Epithelial cell of prostate (primary cell): ENCODE measurements around the gene APELA.
"Not testable (repeated sequence)": the region's sequence is repeated elsewhere in the genome, so short reads cannot be mapped to it uniquely, and the experiment has no call there.

Experiments used
- DNase-seq: peaks from one replicate; pipeline ENCODE4 v3.0.0-alpha.2; 2011; ENCODE audit warnings: low read depth, low spot score
- H3K27ac ChIP-seq: fragments of 450-650 bp; 2 replicates; pipeline ENCODE4 v1.5.1; 2017; ENCODE audit warnings: mild to moderate bottlenecking

Gene APELA

DNA sequence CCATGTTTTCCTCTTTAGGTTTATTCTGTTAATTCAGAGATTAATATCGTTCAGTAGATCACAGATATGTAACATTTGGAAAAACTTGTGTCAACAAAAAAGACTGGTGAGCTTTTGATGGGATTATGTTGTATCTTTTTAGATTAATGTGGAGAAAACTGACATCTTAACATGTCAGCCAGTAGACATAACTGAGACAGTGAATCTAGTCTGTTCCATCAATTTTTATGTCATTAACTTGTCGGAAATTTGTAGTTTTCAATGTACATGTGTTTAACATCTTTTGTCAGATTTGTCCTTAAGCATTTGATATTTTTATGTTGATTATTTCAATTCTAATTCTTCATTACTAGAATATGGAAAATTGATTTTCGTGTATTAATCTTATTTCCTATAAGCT, 42.0 kb downstream of the APELA start:
- DNase-seq: no peak
- H3K27ac ChIP-seq: no peak overlapping the region

DNA sequence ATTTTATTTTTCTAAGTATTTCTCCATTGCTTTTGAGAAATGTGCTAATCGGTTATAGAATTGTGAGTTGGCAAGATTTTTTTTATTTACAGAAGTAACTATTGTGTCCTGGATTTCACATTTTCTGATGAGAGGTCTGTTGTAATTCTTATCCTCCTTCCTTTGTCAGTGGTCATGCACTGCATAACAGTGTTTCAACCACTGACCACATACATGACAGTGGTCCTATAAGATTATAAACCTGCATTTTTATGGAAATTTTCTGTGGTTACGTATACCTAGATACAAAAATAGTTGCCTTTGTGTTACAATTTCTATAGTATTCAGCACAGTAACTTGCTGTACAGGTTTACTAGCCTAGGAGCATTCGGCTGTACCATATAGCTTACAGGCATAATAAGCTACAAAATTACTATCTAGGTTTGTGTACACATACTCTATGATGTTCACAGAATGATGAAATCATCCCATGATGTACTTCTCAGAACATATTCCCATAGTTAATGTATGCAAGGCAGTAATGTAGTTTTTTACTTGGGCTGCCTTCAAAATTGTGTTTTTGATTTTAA, 47.8 kb downstream of the APELA start:
- no peak overlapping the region for H3K27ac ChIP-seq
- no peak for DNase-seq

GRCh38 chr4:164926301-164926700, 49.3 kb downstream of the APELA start:
- peak; percentile 18 for DNase-seq
- no peak overlapping the region for H3K27ac ChIP-seq

GRCh38 chr4:164927101-164927500, 50.1 kb downstream of the APELA start:
- DNase-seq, H3K27ac ChIP-seq: not testable (repeated sequence)

- DNase-seq: no peak
- H3K27ac ChIP-seq: no peak overlapping the region
These were observed 53.7 kb downstream of the APELA start for GRCh38 chr4:164930647-164931046.

- no peak for DNase-seq
- H3K27ac ChIP-seq: no peak overlapping the region
These were observed 54.8 kb downstream of the APELA start for GRCh38 chr4:164931551-164932324.

DNA sequence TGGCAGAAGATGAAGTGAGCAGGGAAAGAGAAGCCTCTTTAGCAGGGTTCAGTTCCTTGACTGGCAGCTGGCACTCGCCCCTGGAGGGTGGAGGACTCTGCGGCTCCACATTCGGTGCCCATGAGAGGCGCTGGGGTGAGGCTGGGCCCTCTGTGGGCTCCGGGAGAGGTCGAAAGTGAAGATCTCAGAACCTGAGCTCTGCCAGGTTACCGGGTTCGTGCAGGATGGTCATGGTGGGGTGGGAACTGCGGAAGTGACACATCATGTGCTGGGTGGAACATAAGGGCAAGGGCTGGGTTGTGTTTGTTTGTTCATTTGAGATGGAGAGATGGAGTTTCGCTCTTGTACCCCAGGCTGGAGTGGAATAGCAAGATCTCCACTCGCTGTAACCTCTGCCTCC, 56.3 kb downstream of the APELA start:
- no peak overlapping the region for H3K27ac ChIP-seq
- DNase-seq: no peak

DNA sequence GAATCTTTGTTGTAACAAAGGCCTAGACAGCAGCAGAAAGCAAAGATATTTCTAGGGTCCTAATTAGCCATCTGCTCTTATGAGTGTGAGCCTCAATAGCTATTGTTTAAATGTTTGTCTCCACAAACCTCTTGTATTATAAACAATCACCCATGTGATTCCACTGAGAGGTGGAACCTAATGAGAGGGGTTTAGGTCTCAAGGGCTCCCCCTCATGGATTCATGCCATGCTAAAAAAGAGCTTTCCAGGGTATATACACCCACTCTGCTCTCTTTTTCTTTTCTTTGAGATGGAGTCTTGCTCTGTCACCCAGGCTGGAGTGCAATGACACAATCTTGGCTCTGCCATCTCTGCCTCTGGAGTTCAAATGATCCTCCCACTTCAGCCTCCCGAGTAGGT, 58.4 kb downstream of the APELA start:
- DNase-seq: no peak
- H3K27ac ChIP-seq: no peak overlapping the region

DNA sequence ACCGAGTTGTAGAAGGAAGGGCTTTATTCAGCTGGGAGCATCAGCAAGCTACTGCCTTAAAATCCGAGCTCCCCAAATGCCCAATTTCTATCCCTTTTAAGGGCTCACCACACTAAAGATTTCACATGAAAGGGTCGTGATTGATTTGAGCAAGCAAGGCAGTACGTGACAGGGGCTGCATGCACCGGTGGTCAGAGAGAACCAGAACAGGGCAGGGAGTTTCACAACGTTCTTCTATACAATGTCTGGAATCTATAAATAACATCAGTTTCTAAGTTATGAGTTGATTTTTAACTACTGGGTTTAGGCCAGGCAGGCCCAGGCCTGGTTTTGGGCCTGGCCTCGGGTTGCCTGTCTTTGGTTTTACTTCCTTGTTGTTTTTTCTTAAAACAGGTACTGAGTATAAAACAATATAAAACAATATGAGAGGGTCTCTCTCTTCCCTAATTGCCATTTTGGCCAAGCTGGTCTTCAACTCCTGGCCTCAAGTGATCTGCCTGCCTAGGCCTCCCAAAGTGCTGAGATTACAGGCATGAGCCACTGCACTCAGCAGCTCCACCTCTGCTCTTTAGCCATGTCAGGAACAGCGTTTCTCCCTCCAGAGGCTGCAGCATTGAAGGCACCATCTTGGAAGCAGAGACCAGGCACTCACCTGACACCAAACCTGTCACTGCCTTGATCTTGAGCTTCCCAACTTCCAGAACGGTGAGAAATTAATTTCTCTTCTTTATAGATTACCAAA, 59.1 kb downstream of the APELA start:
- not testable (repeated sequence) for DNase-seq, H3K27ac ChIP-seq

- no peak overlapping the region for H3K27ac ChIP-seq
- no peak for DNase-seq
These were observed 60.7 kb downstream of the APELA start for GRCh38 chr4:164937576-164938270.

DNA sequence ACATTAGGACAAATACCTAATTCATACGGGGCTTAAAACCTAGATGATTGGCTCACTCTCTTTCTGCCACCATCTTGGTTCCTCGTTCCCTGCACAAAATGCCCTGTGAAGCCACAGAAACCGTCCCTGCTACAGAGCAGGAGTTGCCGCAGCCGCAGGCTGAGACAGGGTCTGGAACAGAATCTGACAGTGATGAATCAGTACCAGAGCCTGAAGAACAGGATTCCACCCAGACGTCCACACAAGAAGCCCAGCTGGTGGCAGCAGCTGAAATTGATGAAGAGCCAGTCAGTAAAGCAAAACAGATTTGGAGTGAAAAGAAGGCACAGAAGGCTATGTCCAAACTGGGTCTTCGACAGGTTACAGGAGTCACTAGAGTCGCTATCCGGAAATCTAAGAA, 66.2 kb downstream of the APELA start:
- no peak overlapping the region for H3K27ac ChIP-seq
- DNase-seq: no peak

GRCh38 chr4:164945146-164945545, 68.2 kb downstream of the APELA start:
- DNase-seq: no peak
- no peak overlapping the region for H3K27ac ChIP-seq

- no peak for DNase-seq
- H3K27ac ChIP-seq: no peak overlapping the region
These were observed 69.8 kb downstream of the APELA start for GRCh38 chr4:164946810-164947209.
